RPMI8226 (cell line): ENCODE results near the gene OPCML.

Source experiments
- DNase-seq: peaks from one replicate; pipeline ENCODE4 v3.0.0-alpha.2; 2015

The OPCML gene

DNA sequence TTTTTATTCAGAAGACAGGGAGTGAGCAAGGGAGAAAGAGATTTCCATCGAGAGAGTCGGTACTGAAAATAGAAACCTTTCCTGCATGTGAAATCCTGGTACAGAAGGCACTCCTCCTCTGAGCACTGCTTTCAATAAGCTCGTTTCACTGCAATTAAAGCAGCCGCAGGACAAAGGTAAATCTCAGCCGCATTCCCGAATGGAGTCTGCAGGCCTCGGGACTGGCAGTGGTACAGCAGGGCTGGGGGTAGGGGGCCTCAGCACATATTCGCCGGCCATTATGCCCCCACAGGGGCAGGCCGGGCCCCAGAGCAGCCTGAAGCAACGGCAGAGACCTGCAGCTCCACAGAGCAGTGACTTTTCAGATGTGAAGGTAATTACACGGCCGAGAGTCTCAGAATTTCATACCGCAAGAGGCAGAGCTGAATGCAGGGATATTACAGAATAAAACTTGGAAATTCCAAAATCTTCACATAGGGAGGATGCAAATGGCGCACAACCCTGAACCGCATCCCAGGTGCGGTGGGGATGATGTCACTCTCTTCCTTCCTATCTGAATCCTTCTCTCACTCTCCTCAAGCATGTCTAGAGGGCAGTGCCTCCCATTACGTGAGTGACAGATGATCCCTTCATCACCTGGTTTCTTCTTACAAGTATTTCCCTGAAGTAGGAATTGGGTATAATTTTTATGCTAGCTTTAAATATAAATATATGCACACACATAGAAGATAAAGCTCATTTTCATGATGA is 622.1 kb downstream of the OPCML start:
- no peak for DNase-seq

DNA sequence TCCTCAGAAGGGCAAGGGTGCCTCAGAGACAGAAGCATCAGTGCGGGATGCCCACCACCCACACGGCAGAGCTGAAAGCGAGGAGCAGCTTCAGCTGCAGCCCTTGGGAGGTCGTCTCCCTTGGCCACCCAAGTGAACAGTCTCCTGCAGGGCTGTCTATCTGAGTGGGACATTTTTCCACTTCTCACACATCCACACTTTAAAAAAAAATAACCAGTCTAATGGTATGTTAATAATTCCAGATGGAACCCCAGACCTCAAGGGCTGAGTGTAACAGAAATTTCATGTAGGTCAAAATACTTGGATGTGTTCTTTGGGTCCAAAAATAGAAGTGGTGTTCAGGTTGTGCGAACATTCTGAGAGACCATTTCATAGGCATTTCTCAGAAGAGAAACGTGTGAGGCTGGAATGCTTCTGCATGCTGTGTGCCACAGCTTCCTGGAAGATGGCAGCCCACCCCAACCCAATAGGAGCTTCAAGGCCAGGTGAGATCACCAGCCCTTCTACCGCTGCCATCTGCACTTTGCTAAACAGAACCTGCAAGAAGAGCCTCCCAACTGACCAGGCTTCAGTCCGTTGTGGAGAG is 623.2 kb downstream of the OPCML start:
- no peak for DNase-seq

DNA sequence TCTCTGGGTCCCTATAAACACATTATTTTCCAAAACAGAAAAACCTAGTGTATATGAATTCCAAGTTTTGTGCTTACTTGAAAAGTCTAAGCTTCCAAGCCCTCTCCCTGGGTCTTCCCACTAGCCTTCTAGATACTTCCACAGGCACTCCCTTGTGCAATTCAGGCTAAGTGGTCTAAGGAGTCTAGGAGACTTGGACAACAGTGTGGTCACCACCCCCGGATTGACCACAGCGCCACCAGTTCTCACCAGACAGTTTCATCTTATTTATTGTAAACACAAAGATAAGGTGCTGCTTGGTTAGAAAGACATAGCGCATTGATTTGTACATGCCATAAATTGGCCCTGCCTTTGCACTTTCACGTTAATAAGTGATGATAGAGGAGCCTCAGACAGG is 623.9 kb downstream of the OPCML start:
- no peak for DNase-seq

DNA sequence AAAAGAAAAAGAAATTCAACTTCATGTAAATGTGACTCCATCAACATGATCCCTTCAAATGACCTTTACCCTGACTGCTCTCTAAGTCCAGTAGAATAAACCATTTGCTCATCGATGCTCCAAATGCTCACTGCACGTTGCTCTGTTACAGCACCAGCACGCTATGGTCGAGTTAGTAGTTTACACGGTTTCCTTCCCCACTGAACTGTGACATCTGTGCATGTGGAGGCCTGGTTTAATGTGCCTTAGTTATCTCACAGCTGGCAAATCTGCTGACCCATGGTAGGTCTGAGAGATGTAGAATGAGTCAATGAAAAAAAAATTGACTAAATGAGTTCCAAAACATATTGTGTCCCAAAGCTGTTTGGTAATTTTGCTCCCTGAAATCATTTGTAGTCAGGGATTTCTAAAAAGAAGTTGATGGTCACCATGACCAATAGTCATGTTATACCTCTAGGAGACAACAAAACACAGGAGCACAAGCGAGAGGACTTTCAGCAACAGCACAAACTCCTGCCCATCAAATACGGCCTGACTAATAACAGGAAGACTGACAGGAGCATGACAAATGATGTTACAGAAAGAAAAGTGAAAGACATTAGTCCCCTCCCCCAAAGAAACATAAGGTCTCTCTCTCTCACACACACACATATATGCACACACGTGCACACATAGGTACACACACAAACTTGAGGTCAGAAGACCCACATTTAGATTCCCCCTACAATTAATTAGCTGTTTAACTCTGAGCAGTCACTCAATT is 624.5 kb downstream of the OPCML start:
- no peak for DNase-seq

DNA sequence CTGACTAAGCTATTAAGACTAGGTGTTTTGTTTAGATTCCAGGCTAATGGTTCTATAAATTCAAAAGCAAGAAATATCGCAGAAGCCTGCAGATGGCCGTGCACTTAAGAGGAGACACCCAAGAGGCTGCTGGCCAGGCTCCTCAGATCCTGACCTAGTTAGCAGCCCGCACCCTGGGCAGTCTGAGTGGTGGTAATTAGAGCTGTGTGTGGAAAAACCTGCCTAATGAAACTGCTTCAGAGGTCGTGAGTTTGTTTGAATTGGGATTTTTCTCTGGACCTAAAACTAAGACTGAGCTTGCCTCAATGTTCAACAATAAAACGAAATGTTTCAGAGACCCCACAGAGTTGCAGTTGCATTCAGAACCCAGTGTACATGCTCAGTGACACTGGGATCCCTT is 627.7 kb downstream of the OPCML start:
- DNase-seq, result no peak

DNA sequence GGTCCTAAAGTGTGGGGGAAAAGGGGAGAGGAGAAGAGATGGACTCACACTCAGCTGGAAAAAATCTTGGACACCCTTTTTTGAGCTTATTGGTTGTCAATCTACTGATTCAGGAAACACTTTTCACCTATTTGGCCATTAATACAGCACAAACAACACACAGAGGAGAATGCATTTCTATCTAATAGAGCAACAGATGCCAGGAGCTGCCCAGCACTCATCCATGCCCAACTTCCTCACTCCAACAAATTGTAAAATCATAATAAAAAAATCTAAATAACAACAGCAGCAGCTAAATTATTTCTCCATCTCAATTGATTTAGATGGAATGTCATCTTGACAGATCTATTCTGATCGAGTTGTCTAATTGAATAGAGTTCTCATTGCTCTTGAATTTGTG is 628.2 kb downstream of the OPCML start:
- DNase-seq, result no peak

DNA sequence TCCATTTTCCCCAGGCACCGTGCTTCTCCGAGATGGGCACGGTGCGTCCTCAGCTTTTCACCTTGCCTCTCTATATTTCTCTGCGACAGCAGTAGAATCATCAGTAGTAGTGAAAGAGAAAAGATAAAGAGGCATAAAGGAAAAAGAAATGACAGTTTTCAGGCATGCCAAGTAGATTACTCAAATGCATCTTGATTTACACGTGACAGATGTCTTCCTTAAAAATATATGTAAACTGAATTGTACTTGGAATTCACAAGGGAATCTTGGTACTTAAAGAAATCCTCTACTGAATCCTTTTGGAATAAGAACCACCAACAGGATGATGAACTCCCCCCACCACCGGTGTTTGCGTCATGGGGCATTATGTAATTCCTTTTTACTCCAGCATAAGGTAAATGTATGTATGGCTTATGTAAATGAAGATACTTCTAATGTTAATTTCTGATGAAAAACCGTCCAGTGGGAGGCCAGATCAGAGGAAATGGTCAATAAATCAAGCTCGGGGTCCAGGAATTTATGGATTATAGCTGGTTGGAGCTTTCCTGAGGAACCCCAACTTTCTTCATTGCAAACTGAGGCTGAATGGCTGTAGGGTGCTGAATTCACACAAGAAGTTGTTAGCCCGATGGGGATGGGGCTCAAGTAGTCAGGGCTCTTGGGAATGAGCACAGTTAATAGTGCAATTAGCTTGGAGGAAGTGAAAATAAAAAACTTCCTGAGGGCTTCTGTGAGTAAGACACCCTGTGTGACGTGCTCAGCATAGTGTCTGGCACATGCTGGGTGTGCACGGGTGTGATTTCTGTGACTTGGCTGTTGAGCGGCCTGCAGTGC is 630.4 kb downstream of the OPCML start:
- no peak for DNase-seq

DNA sequence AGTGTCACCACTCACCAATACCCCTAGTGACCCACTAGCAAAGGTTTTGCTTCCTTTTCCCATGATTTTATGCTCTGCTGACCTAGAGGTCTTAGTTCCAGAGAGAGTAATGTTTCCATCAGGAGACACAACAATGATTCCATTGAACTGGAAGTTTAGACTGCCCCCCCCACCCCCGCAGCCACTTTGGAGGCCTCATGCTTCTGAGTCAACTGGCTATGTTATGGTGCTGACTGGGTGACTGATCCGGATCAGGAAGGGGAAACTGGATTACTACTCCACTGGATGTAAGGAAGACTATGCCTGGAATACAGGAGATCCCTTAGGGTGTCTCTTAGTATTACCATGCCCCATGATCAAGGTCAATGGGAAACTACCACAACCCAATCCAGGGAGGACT is 633.6 kb downstream of the OPCML start:
- no peak for DNase-seq

DNA sequence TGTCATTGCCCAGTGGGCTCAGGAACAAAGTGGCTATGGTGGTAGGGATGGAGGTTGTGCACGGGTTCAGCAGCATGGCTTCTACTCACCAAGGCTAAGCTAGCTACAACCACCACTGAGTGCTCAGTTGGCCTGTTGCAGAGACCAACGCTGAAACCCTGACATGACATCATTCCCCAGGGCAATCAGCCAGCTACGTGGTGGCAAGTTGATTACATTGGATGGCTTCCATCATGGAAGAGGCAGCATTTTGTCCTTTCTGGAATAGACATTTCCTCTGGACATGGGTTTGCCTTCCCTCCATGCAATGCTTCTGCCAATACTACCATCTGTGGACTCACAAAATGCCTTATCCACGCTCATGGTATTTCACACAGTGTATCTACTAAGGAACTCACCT is 634.3 kb downstream of the OPCML start:
- DNase-seq, result no peak

DNA sequence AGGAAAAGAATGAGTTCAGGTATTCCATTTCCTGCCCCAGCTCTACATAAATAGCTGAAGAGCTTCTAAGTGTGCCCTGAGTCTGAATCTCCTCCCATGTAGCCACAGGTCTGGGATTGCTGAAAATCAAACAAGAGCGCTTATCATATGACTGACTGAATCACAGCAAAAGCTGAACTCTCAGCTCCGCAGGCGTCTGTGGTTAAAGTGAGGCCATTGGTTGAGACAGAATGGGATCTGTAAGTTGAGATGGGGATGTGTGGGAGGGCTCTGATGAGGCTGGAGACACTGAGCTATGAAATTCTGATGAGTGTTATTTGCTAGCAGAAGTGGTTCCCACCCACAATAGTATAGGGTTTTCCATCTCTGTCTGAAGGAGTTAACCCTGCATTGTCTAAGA is 637.0 kb downstream of the OPCML start:
- no peak for DNase-seq

DNA sequence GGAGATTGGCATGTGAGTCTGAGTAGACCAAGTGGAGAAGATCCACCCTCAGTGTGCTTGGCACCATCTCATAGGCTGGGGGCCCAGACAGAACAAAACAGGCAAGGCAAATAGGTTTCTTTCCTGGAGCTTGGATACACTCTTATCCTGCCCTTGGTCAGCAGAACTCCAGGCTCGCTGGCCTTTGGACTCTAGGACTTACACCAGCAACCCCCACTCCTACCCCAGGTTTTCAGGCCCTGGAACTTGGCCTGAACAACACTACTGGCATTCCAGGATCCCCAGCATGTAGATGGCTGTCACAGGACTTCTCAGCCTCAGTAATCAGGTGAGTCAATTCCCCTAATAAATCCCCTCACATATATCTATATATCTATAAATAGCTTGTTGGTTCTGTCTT is 637.7 kb downstream of the OPCML start:
- no peak for DNase-seq

DNA sequence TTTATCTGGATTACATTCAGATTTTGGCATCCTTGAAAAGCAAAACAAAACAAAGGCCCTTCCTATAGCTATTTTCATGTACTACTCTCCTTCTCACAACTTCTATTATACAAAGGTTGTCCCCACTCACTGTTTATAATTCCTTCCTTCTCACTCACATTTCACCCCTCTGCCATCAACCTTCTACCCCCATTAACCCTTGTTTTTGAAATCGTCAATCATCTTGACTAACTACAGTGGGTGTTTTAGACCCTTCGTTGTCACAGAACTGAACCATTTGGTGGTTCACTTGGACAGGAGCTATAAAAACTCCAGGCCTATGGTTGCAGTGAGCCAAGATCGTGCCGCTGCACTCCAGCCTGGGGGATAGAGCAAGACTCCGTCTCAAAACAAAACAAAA is 639.4 kb downstream of the OPCML start:
- DNase-seq, result no peak

DNA sequence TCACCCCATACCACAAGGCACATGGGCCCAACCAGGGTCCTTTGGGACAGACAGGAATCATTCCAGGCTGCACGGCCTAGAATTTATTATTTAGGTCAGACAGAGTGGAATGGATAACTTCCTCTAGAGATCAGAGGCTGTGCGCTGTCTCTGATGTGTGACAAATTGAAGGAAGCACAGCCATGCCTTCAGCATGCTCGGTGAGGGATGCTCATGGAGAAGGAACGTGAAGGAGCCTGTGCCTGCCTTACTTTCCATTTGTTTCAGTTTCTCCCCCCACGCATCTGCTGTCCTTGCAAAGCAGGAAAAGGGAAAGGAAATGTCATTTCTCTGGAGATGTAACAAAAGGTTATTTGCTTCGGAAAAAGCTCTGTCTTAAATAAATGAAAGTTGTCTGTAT is 644.1 kb downstream of the OPCML start:
- no peak for DNase-seq

DNA sequence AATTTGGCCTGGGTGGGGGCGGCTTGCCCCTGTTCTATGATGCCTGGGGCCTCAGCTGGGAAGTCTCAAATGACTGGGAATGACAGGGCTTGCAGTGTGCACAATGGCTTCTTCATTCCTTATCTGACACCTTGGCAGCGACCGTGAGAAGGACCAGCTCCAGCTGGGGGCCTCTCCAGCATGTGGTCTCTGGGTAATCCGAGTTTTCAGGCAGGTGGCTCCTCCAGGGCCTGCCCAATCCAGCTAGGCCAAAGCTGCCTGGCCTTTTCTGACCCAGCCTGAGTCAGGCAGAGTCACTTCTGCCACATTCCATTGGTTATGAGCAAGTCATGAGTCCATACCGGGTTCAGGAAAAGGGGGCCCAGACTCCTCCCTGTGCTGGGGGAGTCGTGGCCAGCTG is 646.0 kb downstream of the OPCML start:
- DNase-seq, result no peak

DNA sequence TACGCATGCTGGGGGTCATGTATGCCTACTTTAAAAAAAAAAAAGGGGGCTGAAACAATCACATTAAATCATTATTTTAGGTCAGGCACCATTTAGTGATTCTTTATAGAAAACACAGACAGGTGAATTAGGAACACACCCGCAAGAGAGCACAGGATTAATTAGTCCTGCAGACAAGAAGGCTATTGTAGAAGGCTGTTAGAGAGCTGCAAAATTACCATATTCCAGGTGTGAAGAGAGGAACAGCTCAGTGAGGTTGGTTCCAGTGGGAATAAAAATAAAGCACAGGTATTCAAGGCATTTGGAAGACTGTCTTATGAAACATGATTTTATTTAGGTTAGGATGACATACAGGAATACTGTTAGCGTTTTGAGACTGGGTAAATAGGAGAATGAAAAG is 649.1 kb downstream of the OPCML start:
- no peak for DNase-seq

DNA sequence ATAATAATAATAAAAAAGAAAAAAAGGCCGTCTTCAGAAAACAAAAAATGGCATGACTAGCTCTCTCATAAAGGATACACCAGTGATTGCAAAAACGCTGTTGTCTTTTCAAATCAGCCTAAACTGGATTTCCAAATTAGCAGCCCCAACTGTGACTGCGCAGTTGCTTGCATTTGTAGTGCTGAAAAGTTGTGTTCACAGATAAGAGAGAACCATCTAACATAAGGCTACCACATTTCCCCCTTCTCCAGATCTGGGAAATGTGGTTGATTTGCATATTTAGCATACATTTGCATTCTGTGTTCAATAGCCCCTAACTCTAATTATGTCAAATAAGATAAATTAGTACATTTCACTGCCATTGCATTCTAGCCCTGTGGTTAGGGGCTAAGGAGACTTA is 650.7 kb downstream of the OPCML start:
- DNase-seq, result no peak

DNA sequence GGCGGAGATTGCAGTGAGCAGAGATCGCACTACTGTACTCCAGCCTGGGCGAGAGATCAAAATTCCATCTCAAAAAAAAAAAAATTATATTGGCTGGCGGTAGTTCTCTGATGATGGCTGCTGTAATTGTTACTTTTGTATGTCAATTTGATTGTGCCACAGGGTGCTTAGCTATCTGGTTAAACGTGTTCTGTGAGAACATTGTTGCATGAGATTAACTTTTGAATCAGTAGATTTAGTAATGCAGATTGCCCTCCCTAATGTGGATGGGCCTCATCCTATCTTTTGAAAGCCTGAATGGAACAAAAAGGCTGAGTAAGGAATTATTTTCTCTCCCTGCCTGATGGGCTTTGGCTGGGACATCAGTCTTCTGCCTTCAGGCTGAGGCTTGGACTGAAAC is 654.2 kb downstream of the OPCML start:
- no peak for DNase-seq

DNA sequence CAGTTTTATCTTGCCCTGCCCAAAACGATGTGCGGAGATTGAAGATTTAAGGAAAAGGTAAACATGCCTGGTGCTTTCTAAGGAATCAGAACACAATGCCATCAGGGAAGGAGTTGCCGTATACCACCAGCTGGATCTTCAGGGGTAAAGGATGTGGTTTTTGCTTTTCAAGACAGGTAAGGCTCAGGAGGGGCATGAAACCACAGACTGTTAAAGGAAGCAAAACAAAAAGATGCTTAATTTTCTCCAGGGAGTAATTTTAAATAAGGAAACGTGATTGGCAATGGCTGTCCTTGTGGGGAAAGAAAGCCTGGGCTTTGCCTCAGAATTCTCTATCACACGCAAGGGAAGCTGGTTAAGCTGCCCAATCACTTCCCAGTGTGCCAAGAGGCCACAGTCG is 655.6 kb downstream of the OPCML start:
- no peak for DNase-seq

DNA sequence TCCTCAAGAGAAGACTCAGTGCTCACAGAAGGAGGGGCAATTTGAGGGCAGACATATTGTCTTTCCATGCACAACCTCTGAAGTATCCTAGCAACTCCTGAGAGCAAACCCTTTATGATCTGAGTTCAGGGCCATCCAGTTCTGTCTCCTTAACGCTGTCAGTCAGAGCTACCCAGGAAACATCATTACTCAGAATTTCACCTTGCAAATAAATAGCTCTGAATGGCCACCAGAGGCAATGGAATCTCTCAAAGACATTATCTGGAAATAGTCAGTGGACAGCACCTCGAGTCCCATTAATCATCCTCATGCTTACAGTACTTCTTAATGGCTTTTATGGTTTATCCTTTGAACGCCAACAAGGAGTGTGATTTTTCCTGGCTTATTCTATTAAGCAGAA is 656.1 kb downstream of the OPCML start:
- no peak for DNase-seq

DNA sequence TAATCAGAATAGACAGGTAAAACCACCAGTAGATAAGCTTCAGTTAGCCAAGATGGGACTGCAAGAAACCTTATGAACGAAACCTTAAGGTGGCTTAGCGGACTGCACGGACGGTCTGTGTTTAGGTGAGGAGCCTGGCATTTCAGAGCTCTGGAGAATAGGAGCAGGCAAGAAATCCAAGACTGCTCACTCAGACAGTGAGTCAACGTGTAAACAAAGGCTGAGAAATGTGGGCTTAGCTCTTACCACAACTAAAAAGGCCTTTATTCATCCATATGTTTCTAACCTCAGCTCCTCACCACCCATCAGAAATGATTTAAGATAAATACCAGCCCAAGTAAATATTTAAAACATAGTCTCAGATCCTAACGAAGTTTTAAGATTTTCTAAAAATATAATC is 657.7 kb downstream of the OPCML start:
- DNase-seq, result no peak

DNA sequence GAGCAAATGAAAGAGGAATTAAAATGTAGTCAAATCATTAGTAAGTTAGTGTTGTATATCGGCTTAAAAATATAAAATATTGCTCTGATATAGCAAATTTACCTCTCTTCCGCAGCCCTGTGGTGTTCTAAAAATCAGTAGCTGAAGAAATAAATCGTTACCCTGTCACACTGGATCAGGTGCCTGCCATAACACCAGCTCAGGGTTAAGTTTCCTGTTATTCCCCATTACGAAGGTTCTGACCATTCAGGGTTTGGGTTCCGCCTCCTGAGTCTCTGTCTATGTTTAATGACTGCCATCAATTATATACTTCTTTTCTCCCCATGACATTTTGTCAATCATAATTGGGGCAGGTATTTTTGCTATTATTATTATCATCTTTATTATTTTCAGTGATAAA is 658.5 kb downstream of the OPCML start:
- no peak for DNase-seq

DNA sequence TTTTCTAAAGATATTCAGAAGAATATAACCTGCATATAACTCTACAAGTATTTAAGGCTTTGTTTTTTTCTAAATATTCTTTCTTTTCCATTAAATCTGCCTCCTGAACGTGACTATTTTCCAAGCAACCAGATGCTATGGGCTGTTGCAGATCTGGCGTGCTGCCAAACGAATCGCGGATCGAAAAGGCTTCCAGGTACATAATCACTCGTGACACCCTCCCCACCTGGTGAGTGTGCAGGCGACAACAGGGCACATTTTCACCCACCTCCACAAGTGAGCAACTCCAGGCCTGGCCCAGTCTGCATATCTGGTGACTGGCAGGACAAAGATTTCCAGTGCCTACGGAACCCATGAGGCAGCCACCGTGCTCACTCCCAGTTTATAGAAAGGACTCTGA is 660.1 kb downstream of the OPCML start:
- DNase-seq, result no peak

DNA sequence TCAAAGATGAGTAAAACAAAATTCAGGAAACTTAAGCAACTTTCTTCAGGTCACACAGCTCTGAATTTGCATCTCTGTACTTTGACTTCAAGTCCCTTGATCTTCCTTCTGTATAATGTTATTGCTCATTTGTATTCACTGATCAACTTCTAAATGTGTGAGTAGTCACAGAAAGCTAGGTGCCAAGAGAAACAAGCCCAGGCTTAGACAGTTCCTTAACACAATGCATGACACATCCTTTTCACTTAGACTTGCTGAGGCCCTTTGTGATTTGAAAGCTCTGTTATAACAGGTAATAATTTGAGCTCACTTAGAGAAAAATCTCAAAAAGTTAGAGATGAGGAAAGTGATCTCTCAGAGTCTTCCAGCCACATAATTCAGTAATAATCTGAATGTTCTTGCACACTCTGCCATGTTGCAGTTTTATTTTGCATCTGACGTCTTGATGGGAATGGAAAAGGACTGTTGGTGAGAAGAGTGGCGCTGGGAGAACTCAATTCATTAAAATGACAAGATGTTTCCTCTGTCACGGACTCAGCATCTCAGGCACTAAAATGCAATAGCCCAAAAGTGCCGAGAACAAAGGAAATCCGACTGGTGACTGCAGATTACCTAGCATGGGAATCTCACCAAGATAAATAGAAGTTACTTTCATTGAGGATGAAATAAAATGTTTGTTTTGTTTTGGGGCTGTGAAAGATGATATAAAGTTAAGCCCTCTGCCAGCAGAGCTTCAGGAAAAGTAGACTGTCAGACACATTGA is 665.3 kb downstream of the OPCML start:
- DNase-seq, result no peak
